Measurements from ENCODE around the gene PSMA5.
"Not testable (repeated sequence)": the region's sequence is repeated elsewhere in the genome, so short reads cannot be mapped to it uniquely, and the experiment has no call there.

DNA sequence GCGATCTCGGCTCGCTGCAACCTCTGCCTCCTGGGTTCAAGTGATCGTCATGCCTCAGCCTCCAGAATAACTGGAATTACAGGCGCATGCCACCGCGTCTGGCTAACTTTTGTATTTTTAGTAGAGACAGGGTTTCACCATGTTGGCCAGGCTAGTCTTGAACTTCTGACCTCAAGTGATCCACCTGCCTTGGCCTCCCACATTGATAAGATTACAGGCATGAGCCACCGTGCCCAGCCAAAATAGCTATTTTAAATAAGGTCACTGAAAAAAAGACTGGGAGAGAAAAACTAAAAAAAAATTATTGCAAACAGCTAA lies 31.0 kb downstream of the PSMA5 start:
- TF ChIP-seq YY1 (tag by site-specific recombination; IDR thresholded peaks at IDR 0.05); ZSCAN30 (tag by site-specific recombination; IDR thresholded peaks at IDR 0.05); TRIM28 (IDR thresholded peaks at IDR 0.05; ENCODE audit: borderline replicate concordance, low read length): not testable (repeated sequence)

All from HEK293 (cell line).